Body of pancreas (tissue), 4 donors: ENCODE results near the gene IQSEC1.

Source experiments
- CTCF ChIP-seq, 7 experiments: fragments of 450-650 bp in 4 of 7; fragments of 200-600 bp in 3 of 7; sonication (generic) in 3 of 7; IDR thresholded peaks; one replicate each; pipeline ENCODE4 v1.5.1; 2016 to 2019; ENCODE audit warnings: antibody characterized with exemption in 7 of 7
- POLR2A ChIP-seq, 3 donors: fragments of 450-650 bp; IDR thresholded peaks; one replicate each; pipeline ENCODE4 v1.6.1; 2016; ENCODE audit warnings: antibody characterized with exemption in 3 of 3, mild to moderate bottlenecking in 2 of 3

- no peak for TF ChIP-seq CTCF (IDR thresholded peaks at IDR 0.05)
- TF ChIP-seq POLR2A (IDR thresholded peaks at IDR 0.05) = no peak
Observed at GRCh38 chr3:12862387-12862786, 210.8 kb downstream of the IQSEC1 start.
